HepG2 (cell line): ENCODE results near the gene CAPS. TPM values are rescaled to one million over a fixed set of nuclear protein-coding genes. Genes with fewer than 3 reads are reported as not detected.

Source experiments
- CBFB ChIP-seq: sonication (generic); formaldehyde crosslinking; IDR thresholded peaks from 2 replicates; pipeline ENCODE4 v1.4.0; 2020; ENCODE audit warnings: missing genetic modification reagents
- GMEB1 ChIP-seq: sonication (generic); formaldehyde crosslinking; IDR thresholded peaks from 2 replicates; pipeline ENCODE4 v1.5.1; 2020; ENCODE audit warnings: missing genetic modification reagents, mild to moderate bottlenecking, borderline replicate concordance
- KLF16 ChIP-seq, 2 experiments: sonication (generic) in 1 of 2; formaldehyde crosslinking in 1 of 2; IDR thresholded peaks; 2 replicates each; pipeline versions ENCODE4 v1.6.1 to v1.8.0; 2016 to 2023; ENCODE audit warnings: missing genetic modification reagents in 2 of 2, missing compliant biosample characterization in 1 of 2
- MZF1 ChIP-seq: sonication (generic); formaldehyde crosslinking; IDR thresholded peaks from 2 replicates; pipeline ENCODE4 v1.8.1; 2023; ENCODE audit warnings: mild to moderate bottlenecking, missing genetic modification reagents, borderline replicate concordance
- RFXANK ChIP-seq: IDR thresholded peaks from 2 replicates; pipeline ENCODE4 v1.6.1; 2016
- SRF ChIP-seq: IDR thresholded peaks from 2 replicates; pipeline ENCODE4 v1.6.1; 2011; ENCODE audit warnings: mild to moderate bottlenecking, low read depth, low read length, moderate library complexity
- TCF7 ChIP-seq: sonication (generic); IDR thresholded peaks from 2 replicates; pipeline ENCODE4 v1.6.1; 2016; ENCODE audit warnings: antibody characterized with exemption, low read depth
- TMF1 ChIP-seq: sonication (generic); formaldehyde crosslinking; IDR thresholded peaks from 2 replicates; pipeline ENCODE4 v1.8.1; 2022; ENCODE audit warnings: low read depth, missing genetic modification reagents
- ZBTB42 ChIP-seq: sonication (generic); formaldehyde crosslinking; IDR thresholded peaks from 2 replicates; pipeline ENCODE4 v1.5.0; 2020; ENCODE audit warnings: mild to moderate bottlenecking, missing genetic modification reagents
- ZBTB49 ChIP-seq: sonication (generic); formaldehyde crosslinking; IDR thresholded peaks from 2 replicates; pipeline ENCODE4 v1.4.0; 2020; ENCODE audit warnings: missing genetic modification reagents, borderline replicate concordance
- ZNF235 ChIP-seq: sonication (generic); formaldehyde crosslinking; IDR thresholded peaks from 2 replicates; pipeline ENCODE4 v1.8.1; 2023; ENCODE audit warnings: mild to moderate bottlenecking, missing genetic modification reagents, borderline replicate concordance
- ZNF253 ChIP-seq: sonication (generic); formaldehyde crosslinking; IDR thresholded peaks from 2 replicates; pipeline ENCODE4 v1.8.0; 2022; ENCODE audit warnings: mild to moderate bottlenecking, missing genetic modification reagents, borderline replicate concordance
- ZNF280D ChIP-seq: sonication (generic); formaldehyde crosslinking; IDR thresholded peaks from 2 replicates; pipeline ENCODE4 v1.5.1; 2020; ENCODE audit warnings: mild to moderate bottlenecking, missing genetic modification reagents
- ZNF362 ChIP-seq: sonication (generic); formaldehyde crosslinking; IDR thresholded peaks from 2 replicates; pipeline ENCODE4 v1.4.0; 2020; ENCODE audit warnings: missing genetic modification reagents, mild to moderate bottlenecking, borderline replicate concordance
- ZNF460 ChIP-seq: sonication (generic); formaldehyde crosslinking; IDR thresholded peaks from 2 replicates; pipeline ENCODE4 v1.5.1; 2020; ENCODE audit warnings: missing genetic modification reagents, mild to moderate bottlenecking, borderline replicate concordance
- ZXDC ChIP-seq: sonication (generic); formaldehyde crosslinking; IDR thresholded peaks from 2 replicates; pipeline ENCODE4 v1.5.0; 2020; ENCODE audit warnings: mild to moderate bottlenecking, missing genetic modification reagents
- polyA plus RNA-seq, 8 experiments: library from polyadenylated mRNA; depleted of rRNA in 3 of 8; stranded (reverse) in 7 of 8; unstranded in 1 of 8; fragments of >200 nt; fragmentation: Illumina TruSeq in 4 of 8; extraction: Trizol in 4 of 8; gene quantifications; 2 replicates each; pipeline versions ENCODE4 v1.2.1 to v1.2.3, GENCODE V29; 2011 to 2016; ENCODE audit warnings: low read depth in 4 of 8, missing spikeins in 1 of 8, mixed read lengths in 1 of 8; ENCODE audit not compliant: insufficient read depth in 1 of 8
- total RNA-seq, 5 experiments: library from RNA; depleted of rRNA; stranded (reverse); fragments of >200 nt; fragmentation: Illumina TruSeq; extraction: Trizol; gene quantifications; 2 replicates each; pipeline ENCODE4 v1.2.3, GENCODE V29; 2016; ENCODE audit warnings: low read depth in 1 of 5

CAPS gene
- total and polyA plus RNA-seq, 2 of the 13 experiments (the other 11 are each of a cell fraction or from before 2014, with no cell fraction given): 3.1 TPM

GRCh38 chr19:5891938-5892771, 21.9 kb upstream of the CAPS start (continued):
- TF ChIP-seq ZBTB49 (CRISPR knock-in tag) (no peak; the same call in 1 of the 2 replicates), ZXDC (CRISPR knock-in tag) (no peak), ZBTB42 (CRISPR knock-in tag) (no peak), SRF (no peak), MZF1 (no peak), ZNF253 (CRISPR knock-in tag) (no peak), ZNF280D (no peak; the same call in 1 of the 2 replicates), ZNF362 (CRISPR knock-in tag) (peak; percentile 20; the same call in 1 of the 2 replicates), KLF16 (CRISPR knock-in tag; IDR thresholded peaks at IDR 0.05) (peak in 1 of 2 experiments; percentile 83; a peak in 2 of 4 replicates), ZNF460 (CRISPR knock-in tag) (no peak; the same call in 1 of the 2 replicates), TMF1 (no peak), TCF7 (no peak), CBFB (CRISPR knock-in tag) (peak; percentile 59; the same call in 1 of the 2 replicates), RFXANK (CRISPR knock-in tag) (0 out of 2 replicates have a peak, but pooled peaks have one; percentile 54), ZNF235 (CRISPR knock-in tag) (no peak), GMEB1 (CRISPR knock-in tag) (no peak)
